ENCODE measurements around the gene SMIM36. TPM values are rescaled to one million over a fixed set of nuclear protein-coding genes. Genes with fewer than 3 reads are reported as not detected.

The SMIM36 gene
- polyA plus RNA-seq, 3 donors from 2014 or later, result not detected

Other genes starting within 250 kb of the SMIM36 start
- gene HLF, start 246.5 kb downstream of the SMIM36 start, polyA plus RNA-seq, result not detected
- 10 to 100 TPM in 2 of 3 donors, 1 to 10 TPM in 1; 8.1 to 18.1 (median 14.2) TPM for gene MMD, start 89.6 kb downstream of the SMIM36 start, polyA plus RNA-seq
- not detected for gene TMEM100, start 211.4 kb upstream of the SMIM36 start, polyA plus RNA-seq
- gene PCTP, start 239.6 kb upstream of the SMIM36 start, polyA plus RNA-seq, result 10 to 100 TPM in 2 of 3 donors, 1 to 10 TPM in 1; 8.9 to 17.3 (median 11.6) TPM